A673 (cell line): ENCODE measurements around the gene DEDD. TPM values are rescaled to one million over a fixed set of nuclear protein-coding genes. Genes with fewer than 3 reads are reported as not detected.

Experiments
- BruUV-seq: library from RNA; stranded (reverse); fragments of 400-500 nt; replicated peaks from 2 replicates; lab custom pipeline; 2021; lab: Mats Ljungman, UMichigan
- CTCF ChIA-PET: fragments of 300-600 bp; sonication (Branson Sonifier 250); formaldehyde crosslinking; loops from one replicate; lab custom pipeline; 2022; ENCODE audit warnings: antibody characterized with exemption; lab: Charles Lee
- POLR2A ChIA-PET: fragments of 300-600 bp; sonication (Branson Sonifier 250); formaldehyde crosslinking; loops from one replicate; lab custom pipeline; 2022; ENCODE audit warnings: antibody characterized with exemption; ENCODE audit not compliant: low non-redundant PET; lab: Charles Lee
- DNase-seq: peaks from one replicate; pipeline ENCODE4 v3.0.0-alpha.2; 2015; ENCODE audit warnings: low spot score
- H3K27ac ChIP-seq: fragments of 200-600 bp; sonication (generic); 2 replicates; pipeline ENCODE4 v1.5.1; 2016; ENCODE audit warnings: mixed run types, low read depth, mild to moderate bottlenecking, mixed read lengths, antibody characterized with exemption, low read length; ENCODE audit not compliant: poor library complexity, severe bottlenecking
- H3K27me3 ChIP-seq: fragments of 200-600 bp; sonication (generic); replicated peaks from 2 replicates; pipeline ENCODE4 v1.6.1; 2017; ENCODE audit warnings: mixed run types, low read depth, mild to moderate bottlenecking, mixed read lengths, antibody characterized with exemption, low read length; ENCODE audit not compliant: insufficient read depth, poor library complexity
- H3K36me3 ChIP-seq: fragments of 200-600 bp; sonication (generic); 2 replicates; pipeline ENCODE4 v1.6.1; 2016; ENCODE audit warnings: mixed run types, mild to moderate bottlenecking, mixed read lengths, antibody characterized with exemption, low read length; ENCODE audit not compliant: insufficient read depth, poor library complexity, severe bottlenecking
- H3K4me1 ChIP-seq: fragments of 200-600 bp; sonication (generic); 2 replicates; pipeline ENCODE4 v1.6.1; 2017; ENCODE audit warnings: mixed run types, mild to moderate bottlenecking, mixed read lengths, antibody characterized with exemption, low read length; ENCODE audit not compliant: insufficient read depth, poor library complexity, severe bottlenecking
- H3K4me3 ChIP-seq: fragments of 200-600 bp; sonication (generic); 2 replicates; pipeline ENCODE4 v1.5.1; 2016; ENCODE audit warnings: low read depth, mixed run types, mild to moderate bottlenecking, mixed read lengths, low read length; ENCODE audit not compliant: poor library complexity, severe bottlenecking
- H3K9me3 ChIP-seq: fragments of 200-600 bp; sonication (generic); 2 replicates; pipeline ENCODE4 v1.6.1; 2016; ENCODE audit warnings: mixed run types, low read depth, mild to moderate bottlenecking, mixed read lengths, antibody characterized with exemption, low read length; ENCODE audit not compliant: poor library complexity, severe bottlenecking
- CTCF ChIP-seq: fragments of 300-800, 200-600 bp; sonication (generic); conservative IDR thresholded peaks from 2 replicates; pipeline ENCODE4 v1.5.1; 2017; ENCODE audit warnings: low read depth, mild to moderate bottlenecking, antibody characterized with exemption, low read length, moderate library complexity, mixed read lengths
- EZH2 ChIP-seq: fragments of 200-600 bp; sonication (generic); IDR thresholded peaks from 2 replicates; pipeline ENCODE4 v1.6.1; 2017; ENCODE audit warnings: borderline replicate concordance, low read depth, mild to moderate bottlenecking, mixed read lengths, antibody characterized with exemption, low read length; ENCODE audit not compliant: poor library complexity, severe bottlenecking
- intact Hi-C: fragments of 100-400 bp; cut with micrococcal nuclease; formaldehyde crosslinking; loops from one replicate; pipeline ENCODE4 v1.10.0; 2022; ENCODE audit not compliant: unreplicated experiment
- total RNA-seq: library from RNA; stranded (reverse); gene quantifications from 2 replicates; pipeline ENCODE4 v1.2.3, GENCODE V29; 2021

DEDD gene
- total RNA-seq, 1 experiment from 2014 or later = 54.6 TPM

GRCh38 chr1:161080441-161081405, 51.7 kb downstream of the DEDD start:
- TF ChIP-seq EZH2 = no peak
- TF ChIP-seq CTCF = no peak
- Histone ChIP-seq H3K4me3 (no peak overlapping the region), H3K9me3 (no peaks in the 10 kb centered on the region), H3K4me1 (no peaks in the 10 kb centered on the region), H3K36me3 (no peaks in the 10 kb centered on the region), H3K27me3 (no peaks in the 10 kb centered on the region), H3K27ac (no peak overlapping the region)
- intact Hi-C loops = no loop called here
- DNase-seq = no peak
- no TSS peak for BruUV-seq
- CTCF ChIA-PET = no interaction called here
- POLR2A ChIA-PET = no interaction called here

GRCh38 chr1:161079436-161080110, 52.9 kb downstream of the DEDD start:
- intact Hi-C loops = no loop called here
- no TSS peak for BruUV-seq

GRCh38 chr1:161077426-161077825, 55.0 kb downstream of the DEDD start:
- Histone ChIP-seq H3K9me3 (no peaks in the 10 kb centered on the region), H3K4me1 (no peaks in the 10 kb centered on the region), H3K27ac (no peak overlapping the region), H3K27me3 (no peaks in the 10 kb centered on the region), H3K36me3 (no peaks in the 10 kb centered on the region), H3K4me3 (no peak overlapping the region)
- POLR2A ChIA-PET = no interaction called here
- CTCF ChIA-PET = no interaction called here
- no peak for DNase-seq
- no TSS peak for BruUV-seq
- intact Hi-C loops = no loop called here
- TF ChIP-seq CTCF (no peak), EZH2 (no peak)

More at GRCh38 chr1:161079436-161080110, 52.9 kb downstream of the DEDD start:
- Histone ChIP-seq H3K9me3 (no peaks in the 10 kb centered on the region), H3K27me3 (no peaks in the 10 kb centered on the region), H3K27ac (no peak overlapping the region), H3K4me1 (no peaks in the 10 kb centered on the region), H3K36me3 (no peaks in the 10 kb centered on the region), H3K4me3 (no peak overlapping the region)
- ChIA-PET POLR2A (no interaction called here), CTCF (no interaction called here)
- TF ChIP-seq EZH2 (no peak), CTCF (no peak)
- no peak for DNase-seq
